Right lobe of liver (tissue), 6 donors: Measurements from ENCODE around the gene ASAP2. TPM values are rescaled to one million over a fixed set of nuclear protein-coding genes. Genes with fewer than 3 reads are reported as not detected.

Experiments
- ATAC-seq, 4 donors: fragments of 200-7000 bp; cut with Tn5 transposase; one replicate each; pipeline ENCODE4 v1.9.1; 2020; ENCODE audit warnings: mild to moderate bottlenecking in 4 of 4, moderate library complexity in 4 of 4
- DNase-seq, 3 donors: peaks; one replicate each; pipeline ENCODE4 v3.0.0-alpha.2; 2020
- H3K27ac ChIP-seq, 3 donors: fragments of 200-600 bp; one replicate each; pipeline ENCODE4 v1.8.0; 2022
- H3K27me3 ChIP-seq, 2 donors: fragments of 200-600 bp; one replicate each; pipeline ENCODE4 v1.8.0; 2022
- H3K36me3 ChIP-seq, 4 donors: fragments of 200-600 bp; sonication (generic) in 1 of 4; one replicate each; pipeline versions ENCODE4 v1.5.1 to v1.8.0; 2017 to 2022; ENCODE audit warnings: control low read depth in 1 of 4
- H3K4me1 ChIP-seq, 4 donors: fragments of 200-600 bp; sonication (generic) in 1 of 4; one replicate each; pipeline versions ENCODE4 v1.5.1 to v1.8.0; 2017 to 2022; ENCODE audit warnings: control low read depth in 1 of 4
- H3K4me3 ChIP-seq, 3 donors: fragments of 200-600 bp; one replicate each; pipeline ENCODE4 v1.8.0; 2022
- H3K9me3 ChIP-seq, 4 donors: fragments of 200-600 bp; sonication (generic) in 1 of 4; one replicate each; pipeline versions ENCODE4 v1.5.1 to v1.8.0; 2017 to 2022; ENCODE audit warnings: control low read depth in 1 of 4
- POLR2A ChIP-seq: fragments of 450-650 bp; IDR thresholded peaks from one replicate; pipeline ENCODE4 v1.6.1; 2017; ENCODE audit warnings: antibody characterized with exemption, mild to moderate bottlenecking
- WGBS: methylation state at CpG from one replicate; pipeline ENCODE4 v1.1.6; 2018; ENCODE audit warnings: low coverage, low lambda C conversion rate; ENCODE audit not compliant: insufficient coverage; ENCODE audit errors: missing lambda C conversion rate; 5-methylcytosine and 5-hydroxymethylcytosine counted together
- intact Hi-C, 2 donors: fragments of 100-400 bp; cut with DNase I; formaldehyde crosslinking; loops; one replicate each; pipeline versions ENCODE4 v1.11.2 to v1.14.1; 2022
- total RNA-seq, 6 experiments: library from RNA; depleted of rRNA in 2 of 6; stranded (reverse); fragments of >200 nt in 2 of 6; fragmentation: NEBNext Ultra II Directional in 3 of 6; extraction: Animal tissue kit (Norgen Biotek cat#: 25700) in 3 of 6; gene quantifications; one replicate each; pipeline versions ENCODE4 v1.1.0 to v1.2.4, GENCODE V29; 2016 to 2023
- TF ChIP-seq, protein P1 (sequence below), 4 donors: fragments of 200-600 bp in 3 of 4; fragments of 450-650 bp in 1 of 4; IDR thresholded peaks; one replicate each; pipeline versions ENCODE4 v1.5.1 to v1.8.0; 2016 to 2022; ENCODE audit warnings: antibody characterized with exemption in 4 of 4, mild to moderate bottlenecking in 2 of 4
- donor health status: DM: no; HTN: yes; CAD: no.
- donor health status: DM: no; HTN: no; CAD: no.
- donor health status: DM: no; HTN: no; CAD: no.
- donor health status: DM: no; HTN: yes; CAD: no.
- donor health status: DM: no; HTN: yes; CAD: no.

Gene ASAP2
- total RNA-seq, 6 experiments from 2014 or later, result 2.4 to 5.2 (median 3.9) TPM

DNA sequence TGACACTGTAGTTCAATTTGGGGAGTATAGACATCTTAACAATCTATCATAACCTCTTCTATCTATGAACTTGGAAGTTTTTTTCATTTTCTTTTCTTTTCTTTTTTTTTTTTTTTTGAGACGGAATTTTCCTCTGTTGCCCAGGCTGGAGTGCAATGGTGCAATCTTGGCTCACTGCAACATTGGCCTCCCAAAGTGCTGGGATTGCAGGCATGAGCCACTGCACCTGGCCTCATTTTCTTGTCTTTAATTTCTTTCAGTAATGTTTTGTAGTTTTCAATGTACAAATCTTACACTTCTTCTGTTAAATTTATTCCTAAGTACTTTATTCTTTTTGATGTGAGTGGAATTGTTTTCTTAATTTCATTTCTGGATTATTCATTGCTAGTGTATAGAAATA lies 14.6 kb downstream of the ASAP2 start:
- no peak overlapping the region for H3K27ac ChIP-seq
- DNase-seq, result no peak
- H3K27me3 ChIP-seq, result no peaks in the 10 kb centered on the region
- TF ChIP-seq, protein P1, sequence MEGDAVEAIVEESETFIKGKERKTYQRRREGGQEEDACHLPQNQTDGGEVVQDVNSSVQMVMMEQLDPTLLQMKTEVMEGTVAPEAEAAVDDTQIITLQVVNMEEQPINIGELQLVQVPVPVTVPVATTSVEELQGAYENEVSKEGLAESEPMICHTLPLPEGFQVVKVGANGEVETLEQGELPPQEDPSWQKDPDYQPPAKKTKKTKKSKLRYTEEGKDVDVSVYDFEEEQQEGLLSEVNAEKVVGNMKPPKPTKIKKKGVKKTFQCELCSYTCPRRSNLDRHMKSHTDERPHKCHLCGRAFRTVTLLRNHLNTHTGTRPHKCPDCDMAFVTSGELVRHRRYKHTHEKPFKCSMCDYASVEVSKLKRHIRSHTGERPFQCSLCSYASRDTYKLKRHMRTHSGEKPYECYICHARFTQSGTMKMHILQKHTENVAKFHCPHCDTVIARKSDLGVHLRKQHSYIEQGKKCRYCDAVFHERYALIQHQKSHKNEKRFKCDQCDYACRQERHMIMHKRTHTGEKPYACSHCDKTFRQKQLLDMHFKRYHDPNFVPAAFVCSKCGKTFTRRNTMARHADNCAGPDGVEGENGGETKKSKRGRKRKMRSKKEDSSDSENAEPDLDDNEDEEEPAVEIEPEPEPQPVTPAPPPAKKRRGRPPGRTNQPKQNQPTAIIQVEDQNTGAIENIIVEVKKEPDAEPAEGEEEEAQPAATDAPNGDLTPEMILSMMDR (IDR thresholded peaks at IDR 0.05), result no peak
- no peak for TF ChIP-seq POLR2A
- no peak for ATAC-seq
- H3K4me3 ChIP-seq, result no peak overlapping the region
- H3K4me1 ChIP-seq, result no peaks in the 10 kb centered on the region
- H3K36me3 ChIP-seq, result no peaks in the 10 kb centered on the region
- 44% methylated on average over 1 of the region's 1 CpG for WGBS
- intact Hi-C loops, result no loop called here
- no peaks in the 10 kb centered on the region for H3K9me3 ChIP-seq

DNA sequence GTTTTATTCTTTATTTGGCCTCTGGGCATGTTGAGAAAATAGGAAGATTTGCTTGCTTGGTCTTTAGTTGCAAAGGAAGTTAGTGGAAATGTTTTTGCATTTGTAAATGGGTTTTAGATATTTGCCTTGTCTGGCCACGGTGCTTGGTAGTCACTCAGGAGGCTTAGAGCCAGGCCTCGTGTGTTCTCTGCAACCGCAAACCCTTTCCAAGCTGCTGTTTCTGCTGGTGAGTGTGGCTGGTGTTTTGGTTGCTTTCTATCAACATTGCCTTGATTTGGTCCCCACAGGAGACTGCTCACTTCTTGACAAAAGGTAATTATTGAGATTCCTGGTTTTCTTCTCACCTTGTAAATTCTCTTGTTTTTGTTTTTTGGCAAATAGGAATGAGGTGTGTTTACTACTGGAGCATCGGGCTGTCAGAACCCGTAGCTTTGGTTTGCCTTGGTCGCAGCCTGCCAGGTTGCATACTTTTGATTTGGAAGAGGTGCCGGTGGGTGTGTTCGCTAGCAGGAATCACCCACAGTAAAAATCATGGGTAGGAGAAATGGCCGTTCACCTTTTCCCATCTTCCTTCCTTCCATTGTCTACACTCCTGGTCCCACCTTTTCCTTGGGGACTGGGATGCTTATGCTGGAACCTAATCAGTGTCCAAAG lies 15.8 kb downstream of the ASAP2 start:
- TF ChIP-seq POLR2A, result no peak
- TF ChIP-seq, protein P1 (IDR thresholded peaks at IDR 0.05), result no peak
- Histone ChIP-seq H3K4me3 (no peak overlapping the region), H3K36me3 (no peaks in the 10 kb centered on the region), H3K27me3 (no peaks in the 10 kb centered on the region), H3K9me3 (no peaks in the 10 kb centered on the region), H3K27ac (no peak overlapping the region), H3K4me1 (no peaks in the 10 kb centered on the region)
- intact Hi-C loops, result no loop called here
- 91% methylated on average over 9 of the region's 9 CpGs for WGBS
- ATAC-seq (no peak), DNase-seq (no peak)

GRCh38 chr2:9222893-9223287 lies 16.3 kb downstream of the ASAP2 start:
- Histone ChIP-seq H3K36me3 (no peaks in the 10 kb centered on the region), H3K4me3 (no peak overlapping the region), H3K9me3 (no peaks in the 10 kb centered on the region), H3K27ac (no peak overlapping the region), H3K4me1 (no peaks in the 10 kb centered on the region), H3K27me3 (no peaks in the 10 kb centered on the region)
- 92% methylated on average over 2 of the region's 2 CpGs for WGBS
- TF ChIP-seq, protein P1 (IDR thresholded peaks at IDR 0.05), result no peak
- TF ChIP-seq POLR2A, result no peak
- no peak for DNase-seq
- intact Hi-C loops, result no loop called here
- ATAC-seq, result no peak

GRCh38 chr2:9225806-9226205 lies 19.2 kb downstream of the ASAP2 start:
- Histone ChIP-seq H3K4me3 (no peak overlapping the region), H3K4me1 (peaks cover 0 to 7% (median 0%) of the 10 kb centered on the region in 4 donors), H3K27me3 (no peaks in the 10 kb centered on the region), H3K9me3 (no peaks in the 10 kb centered on the region), H3K27ac (no peak overlapping the region), H3K36me3 (no peaks in the 10 kb centered on the region)
- intact Hi-C loops, result no loop called here
- TF ChIP-seq POLR2A, result no peak
- TF ChIP-seq, protein P1 (IDR thresholded peaks at IDR 0.05), result no peak
- 72% methylated on average over 6 of the region's 10 CpGs for WGBS
- ATAC-seq, result peak in 2 of 4 donors; percentile 34 to 36
- DNase-seq, result no peak
